HepG2 (cell line): Measurements from ENCODE around the gene PRR19. TPM values are rescaled to one million over a fixed set of nuclear protein-coding genes. Genes with fewer than 3 reads are reported as not detected.
A peak's percentile ranks its signal among the peaks of the same experiment; 100 is the strongest.

Experiments used
- BCL3 ChIP-seq: sonication (generic); formaldehyde crosslinking; IDR thresholded peaks from 2 replicates; pipeline ENCODE4 v1.5.1; 2020; ENCODE audit warnings: mild to moderate bottlenecking, missing genetic modification reagents, moderate library complexity
- FOXJ3 ChIP-seq: sonication (generic); formaldehyde crosslinking; IDR thresholded peaks from 2 replicates; pipeline ENCODE4 v1.4.0; 2020; ENCODE audit warnings: missing genetic modification reagents, mild to moderate bottlenecking, borderline replicate concordance
- HMGXB4 ChIP-seq, 2 experiments: sonication (generic) in 1 of 2; formaldehyde crosslinking in 1 of 2; IDR thresholded peaks; 2 replicates each; pipeline versions ENCODE4 v1.4.0 to v1.6.1; 2018 to 2020; ENCODE audit warnings: missing genetic modification reagents in 2 of 2, borderline replicate concordance in 1 of 2, low read depth in 1 of 2, mild to moderate bottlenecking in 1 of 2, missing biosample characterization in 1 of 2
- KLF13 ChIP-seq: sonication (generic); formaldehyde crosslinking; IDR thresholded peaks from 2 replicates; pipeline ENCODE4 v1.4.0; 2020; ENCODE audit warnings: mild to moderate bottlenecking, missing genetic modification reagents
- NAIF1 ChIP-seq: sonication (generic); formaldehyde crosslinking; IDR thresholded peaks from 2 replicates; pipeline ENCODE4 v1.5.0; 2020; ENCODE audit warnings: mild to moderate bottlenecking, missing genetic modification reagents, borderline replicate concordance
- NFE2 ChIP-seq: sonication (generic); formaldehyde crosslinking; IDR thresholded peaks from 2 replicates; pipeline ENCODE4 v1.4.0; 2020; ENCODE audit warnings: missing genetic modification reagents
- SAP130 ChIP-seq: IDR thresholded peaks from 2 replicates; pipeline ENCODE4 v1.6.1; 2016; ENCODE audit warnings: low read depth
- SMARCC2 ChIP-seq: fragments of 450-650 bp; IDR thresholded peaks from 2 replicates; pipeline ENCODE4 v1.6.1; 2017; ENCODE audit warnings: antibody characterized with exemption, mild to moderate bottlenecking
- STAT5B ChIP-seq: sonication (generic); formaldehyde crosslinking; IDR thresholded peaks from 2 replicates; pipeline ENCODE4 v1.4.0; 2020; ENCODE audit warnings: missing genetic modification reagents
- TFDP1 ChIP-seq: IDR thresholded peaks from 2 replicates; pipeline ENCODE4 v1.6.1; 2016; ENCODE audit warnings: missing compliant biosample characterization, missing genetic modification reagents, borderline replicate concordance
- YEATS2 ChIP-seq: sonication (generic); formaldehyde crosslinking; IDR thresholded peaks from 2 replicates; pipeline ENCODE4 v1.4.0; 2020; ENCODE audit warnings: missing genetic modification reagents, borderline replicate concordance
- ZBTB25 ChIP-seq: IDR thresholded peaks from 2 replicates; pipeline ENCODE4 v1.6.1; 2018; ENCODE audit warnings: missing genetic modification reagents
- ZFX ChIP-seq: sonication (generic); formaldehyde crosslinking; IDR thresholded peaks from 2 replicates; pipeline ENCODE4 v1.4.0; 2020; ENCODE audit warnings: mild to moderate bottlenecking, low read depth, missing genetic modification reagents, moderate library complexity
- ZMYM4 ChIP-seq: sonication (generic); formaldehyde crosslinking; IDR thresholded peaks from 2 replicates; pipeline ENCODE4 v1.8.1; 2023; ENCODE audit warnings: mild to moderate bottlenecking, missing genetic modification reagents
- ZNF343 ChIP-seq: sonication (generic); formaldehyde crosslinking; IDR thresholded peaks from 2 replicates; pipeline ENCODE4 v1.4.0; 2020; ENCODE audit warnings: mild to moderate bottlenecking, missing genetic modification reagents
- ZNF430 ChIP-seq: sonication (generic); formaldehyde crosslinking; IDR thresholded peaks from 2 replicates; pipeline ENCODE4 v1.9.0; 2021; ENCODE audit warnings: mild to moderate bottlenecking, missing genetic modification reagents
- ZNF572 ChIP-seq: sonication (generic); formaldehyde crosslinking; IDR thresholded peaks from 2 replicates; pipeline ENCODE4 v1.5.1; 2020; ENCODE audit warnings: mild to moderate bottlenecking, missing genetic modification reagents
- ZNF687 ChIP-seq: sonication (generic); formaldehyde crosslinking; IDR thresholded peaks from 2 replicates; pipeline ENCODE4 v1.5.1; 2020; ENCODE audit warnings: mild to moderate bottlenecking, missing genetic modification reagents, moderate library complexity
- ZNF724P ChIP-seq: sonication (generic); formaldehyde crosslinking; IDR thresholded peaks from 2 replicates; pipeline ENCODE4 v1.8.0; 2022; ENCODE audit warnings: missing genetic modification reagents, borderline replicate concordance
- polyA plus RNA-seq, 8 experiments: library from polyadenylated mRNA; depleted of rRNA in 3 of 8; stranded (reverse) in 7 of 8; unstranded in 1 of 8; fragments of >200 nt; fragmentation: Illumina TruSeq in 4 of 8; extraction: Trizol in 4 of 8; gene quantifications; 2 replicates each; pipeline versions ENCODE4 v1.2.1 to v1.2.3, GENCODE V29; 2011 to 2016; ENCODE audit warnings: low read depth in 4 of 8, missing spikeins in 1 of 8, mixed read lengths in 1 of 8; ENCODE audit not compliant: insufficient read depth in 1 of 8
- total RNA-seq, 5 experiments: library from RNA; depleted of rRNA; stranded (reverse); fragments of >200 nt; fragmentation: Illumina TruSeq; extraction: Trizol; gene quantifications; 2 replicates each; pipeline ENCODE4 v1.2.3, GENCODE V29; 2016; ENCODE audit warnings: low read depth in 1 of 5

PRR19 gene
- total and polyA plus RNA-seq, 2 of the 13 experiments (the other 11 are each of a cell fraction or from before 2014, with no cell fraction given): 0.21 to 0.33 TPM

GRCh38 chr19:42254089-42254849 is 47.7 kb upstream of the PRR19 start (continued):
- TF ChIP-seq YEATS2 (CRISPR knock-in tag): 0 out of 2 replicates have a peak, but pooled peaks have one; percentile 14
- no peak for TF ChIP-seq NAIF1 (CRISPR knock-in tag)
- peak; percentile 21; the same call in 1 of the 2 replicates for TF ChIP-seq TFDP1 (CRISPR knock-in tag)
- TF ChIP-seq ZNF430 (CRISPR knock-in tag): peak; percentile 25; the same call in 1 of the 2 replicates
- no peak for TF ChIP-seq NFE2 (CRISPR knock-in tag)
- peak; percentile 10 to 68; a peak in 1 of 4 replicates for TF ChIP-seq HMGXB4 (CRISPR knock-in tag; IDR thresholded peaks at IDR 0.05; ENCODE audit: borderline replicate concordance in 1 of 2, low read depth in 1 of 2)
- no peak for TF ChIP-seq STAT5B
- peak; percentile 49 for TF ChIP-seq ZBTB25 (CRISPR knock-in tag)
- TF ChIP-seq ZMYM4 (CRISPR knock-in tag): peak; percentile 36; the same call in 1 of the 2 replicates
- no peak for TF ChIP-seq SMARCC2
- TF ChIP-seq ZNF724P: 0 out of 2 replicates have a peak, but pooled peaks have one; percentile 53
- no peak for TF ChIP-seq FOXJ3 (CRISPR knock-in tag)
- TF ChIP-seq BCL3 (CRISPR knock-in tag): peak; percentile 43; the same call in 1 of the 2 replicates
- TF ChIP-seq SAP130 (CRISPR knock-in tag): peak; percentile 64
- 0 out of 2 replicates have a peak, but pooled peaks have one; percentile 28 for TF ChIP-seq ZNF572
- TF ChIP-seq ZFX: peak; percentile 43; the same call in 1 of the 2 replicates
- peak; percentile 38; the same call in 1 of the 2 replicates for TF ChIP-seq ZNF343 (CRISPR knock-in tag)
- TF ChIP-seq ZNF687 (CRISPR knock-in tag): peak; percentile 73
- no peak for TF ChIP-seq KLF13 (CRISPR knock-in tag)
